ENCODE data around the gene TOP2B.

DNA sequence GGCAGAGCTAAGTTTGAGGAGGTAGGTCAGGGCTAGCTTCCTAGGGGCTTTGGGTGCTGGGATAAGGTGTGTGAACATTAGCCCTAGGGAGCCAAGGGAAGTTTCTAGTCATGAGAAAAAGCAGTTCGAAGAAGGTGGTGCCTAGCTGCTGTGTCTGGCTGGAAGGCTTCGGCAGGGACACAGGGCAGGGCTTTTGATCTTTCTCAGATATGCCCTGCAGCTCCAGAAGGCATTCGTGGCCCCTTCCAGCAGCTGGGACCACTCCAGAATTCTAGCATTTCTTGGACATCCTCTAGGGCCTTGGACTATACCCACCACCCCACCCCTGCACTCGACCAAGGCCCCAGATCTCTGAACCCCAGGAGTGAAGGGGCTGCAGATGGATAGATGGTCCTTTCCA, 88.6 kb downstream of the TOP2B start:
- no peak for TF ChIP-seq CTCF (IDR thresholded peaks at IDR 0.05)
- TF ChIP-seq POLR2AphosphoS5 (IDR thresholded peaks at IDR 0.05): no peak
- TF ChIP-seq EP300 (IDR thresholded peaks at IDR 0.05): no peak
- TF ChIP-seq POLR2A (IDR thresholded peaks at IDR 0.05; ENCODE audit: low read depth): no peak

Data from esophagus muscularis mucosa (tissue), 4 donors.